Hepatocyte (in vitro differentiated cells): ENCODE results near the gene ABI1.

Experiments
- EZH2 ChIP-seq: fragments of 200-600 bp; sonication (generic); IDR thresholded peaks from 2 replicates; pipeline ENCODE4 v1.6.1; 2016; ENCODE audit warnings: antibody characterized with exemption, mild to moderate bottlenecking, borderline replicate concordance
- TF ChIP-seq, protein P1 (sequence below): fragments of 200-600 bp; sonication (generic); IDR thresholded peaks from 2 replicates; pipeline ENCODE4 v1.5.1; 2016; ENCODE audit warnings: antibody characterized with exemption, mild to moderate bottlenecking; ENCODE audit not compliant: poor library complexity

DNA sequence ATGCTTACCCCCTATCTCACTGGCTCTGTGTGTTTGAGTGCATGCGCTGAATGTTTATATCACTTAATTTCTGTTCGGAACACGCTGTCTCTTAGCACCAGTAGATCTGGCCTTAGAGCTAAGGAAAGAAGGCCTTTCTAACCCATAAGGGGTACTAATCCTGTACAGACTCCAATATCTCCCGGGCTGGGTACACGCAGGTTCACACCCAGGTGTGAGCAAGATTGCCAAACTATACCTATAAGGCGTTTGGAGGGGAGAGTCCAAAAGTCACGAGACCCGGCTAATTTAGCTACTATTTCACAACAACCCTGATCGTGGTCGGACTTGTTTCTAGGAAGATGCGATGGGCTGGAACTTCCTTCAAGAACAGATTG lies 164.0 kb downstream of the ABI1 start:
- TF ChIP-seq, protein P1, sequence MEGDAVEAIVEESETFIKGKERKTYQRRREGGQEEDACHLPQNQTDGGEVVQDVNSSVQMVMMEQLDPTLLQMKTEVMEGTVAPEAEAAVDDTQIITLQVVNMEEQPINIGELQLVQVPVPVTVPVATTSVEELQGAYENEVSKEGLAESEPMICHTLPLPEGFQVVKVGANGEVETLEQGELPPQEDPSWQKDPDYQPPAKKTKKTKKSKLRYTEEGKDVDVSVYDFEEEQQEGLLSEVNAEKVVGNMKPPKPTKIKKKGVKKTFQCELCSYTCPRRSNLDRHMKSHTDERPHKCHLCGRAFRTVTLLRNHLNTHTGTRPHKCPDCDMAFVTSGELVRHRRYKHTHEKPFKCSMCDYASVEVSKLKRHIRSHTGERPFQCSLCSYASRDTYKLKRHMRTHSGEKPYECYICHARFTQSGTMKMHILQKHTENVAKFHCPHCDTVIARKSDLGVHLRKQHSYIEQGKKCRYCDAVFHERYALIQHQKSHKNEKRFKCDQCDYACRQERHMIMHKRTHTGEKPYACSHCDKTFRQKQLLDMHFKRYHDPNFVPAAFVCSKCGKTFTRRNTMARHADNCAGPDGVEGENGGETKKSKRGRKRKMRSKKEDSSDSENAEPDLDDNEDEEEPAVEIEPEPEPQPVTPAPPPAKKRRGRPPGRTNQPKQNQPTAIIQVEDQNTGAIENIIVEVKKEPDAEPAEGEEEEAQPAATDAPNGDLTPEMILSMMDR: no peak
- no peak for TF ChIP-seq EZH2
